OCI-LY1 (cell line): Measurements from ENCODE around the gene SLC25A39.

Experiments used
- EZH2 ChIP-seq: fragments of 200-600 bp; sonication (generic), shearing (Covaris generic); IDR thresholded peaks from 2 replicates; pipeline ENCODE4 v1.8.0; 2017; ENCODE audit warnings: borderline replicate concordance, mixed run types, mild to moderate bottlenecking, antibody characterized with exemption, low read length, moderate library complexity, mixed read lengths
- TF ChIP-seq, protein P1 (sequence below): fragments of 200-600 bp; sonication (generic), shearing (Covaris generic); IDR thresholded peaks from 2 replicates; pipeline ENCODE4 v1.5.1; 2017; ENCODE audit warnings: mild to moderate bottlenecking, antibody characterized with exemption, low read length, moderate library complexity, mixed read lengths

DNA sequence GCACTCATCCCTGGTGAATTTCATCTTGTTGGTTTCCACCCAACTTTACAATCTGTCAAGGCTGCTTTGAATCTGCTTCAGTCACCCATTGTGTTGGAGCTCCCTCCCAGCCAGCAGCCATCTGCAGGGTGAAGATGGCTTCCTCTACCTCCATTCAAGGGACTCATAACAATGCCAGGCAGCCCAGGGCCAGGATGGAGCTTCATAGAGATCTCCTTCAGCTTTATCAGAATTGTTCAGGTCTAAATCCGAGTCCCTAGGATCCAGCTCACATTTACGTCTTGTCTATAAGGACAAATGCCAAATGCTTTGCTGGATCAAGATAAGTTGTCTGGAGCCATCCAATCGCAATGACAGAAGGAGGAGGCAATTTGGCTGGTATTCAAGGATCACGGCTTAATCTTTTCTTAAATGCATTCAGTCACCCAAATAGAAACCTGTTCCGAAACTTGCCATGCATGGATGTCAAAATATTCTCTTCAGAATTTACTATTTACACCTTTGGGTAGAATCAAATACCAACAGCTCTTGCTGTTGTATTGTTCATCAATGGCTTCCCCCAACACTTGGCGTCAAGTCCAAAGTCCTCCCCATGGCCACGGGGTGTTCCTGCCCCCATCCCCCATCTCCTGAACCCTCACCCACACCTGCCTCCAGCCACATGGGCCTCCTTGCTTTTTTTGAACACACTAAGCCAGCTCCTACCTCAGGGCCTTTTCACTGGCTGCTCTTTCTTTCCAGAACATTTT, 42.8 kb upstream of the SLC25A39 start:
- TF ChIP-seq, protein P1, sequence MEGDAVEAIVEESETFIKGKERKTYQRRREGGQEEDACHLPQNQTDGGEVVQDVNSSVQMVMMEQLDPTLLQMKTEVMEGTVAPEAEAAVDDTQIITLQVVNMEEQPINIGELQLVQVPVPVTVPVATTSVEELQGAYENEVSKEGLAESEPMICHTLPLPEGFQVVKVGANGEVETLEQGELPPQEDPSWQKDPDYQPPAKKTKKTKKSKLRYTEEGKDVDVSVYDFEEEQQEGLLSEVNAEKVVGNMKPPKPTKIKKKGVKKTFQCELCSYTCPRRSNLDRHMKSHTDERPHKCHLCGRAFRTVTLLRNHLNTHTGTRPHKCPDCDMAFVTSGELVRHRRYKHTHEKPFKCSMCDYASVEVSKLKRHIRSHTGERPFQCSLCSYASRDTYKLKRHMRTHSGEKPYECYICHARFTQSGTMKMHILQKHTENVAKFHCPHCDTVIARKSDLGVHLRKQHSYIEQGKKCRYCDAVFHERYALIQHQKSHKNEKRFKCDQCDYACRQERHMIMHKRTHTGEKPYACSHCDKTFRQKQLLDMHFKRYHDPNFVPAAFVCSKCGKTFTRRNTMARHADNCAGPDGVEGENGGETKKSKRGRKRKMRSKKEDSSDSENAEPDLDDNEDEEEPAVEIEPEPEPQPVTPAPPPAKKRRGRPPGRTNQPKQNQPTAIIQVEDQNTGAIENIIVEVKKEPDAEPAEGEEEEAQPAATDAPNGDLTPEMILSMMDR: no peak
- no peak for TF ChIP-seq EZH2
